Liver (tissue), 9 donors: Measurements from ENCODE around the gene NOS1. TPM values are rescaled to one million over a fixed set of nuclear protein-coding genes. Genes with fewer than 3 reads are reported as not detected.

Experiments
- DNase-seq: peaks from one replicate; pipeline ENCODE4 v3.0.0-alpha.2; 2017; ENCODE audit warnings: low spot score
- H3K27ac ChIP-seq, 2 donors: one replicate each; pipeline ENCODE4 v1.7.0; 2013; ENCODE audit warnings: inconsistent platforms in 2 of 2, low read length in 2 of 2, control low read depth in 1 of 2, low read depth in 1 of 2, mild to moderate bottlenecking in 1 of 2
- H3K27me3 ChIP-seq, 4 donors: one replicate each; pipeline versions ENCODE4 v1.6.1 to v1.7.0; 2013; ENCODE audit warnings: low read length in 3 of 4, inconsistent platforms in 1 of 4, mild to moderate bottlenecking in 1 of 4, moderate library complexity in 1 of 4; ENCODE audit not compliant: control insufficient read depth in 4 of 4, insufficient read depth in 4 of 4
- H3K36me3 ChIP-seq, 4 donors: one replicate each; pipeline versions ENCODE4 v1.6.1 to v1.7.0; 2013; ENCODE audit warnings: low read length in 3 of 4, mild to moderate bottlenecking in 3 of 4, low read depth in 1 of 4, moderate library complexity in 1 of 4; ENCODE audit not compliant: control insufficient read depth in 4 of 4, insufficient read depth in 3 of 4
- H3K4me1 ChIP-seq, 4 donors: one replicate each; pipeline versions ENCODE4 v1.6.1 to v1.7.0; 2013; ENCODE audit warnings: low read length in 3 of 4, mild to moderate bottlenecking in 3 of 4, moderate library complexity in 1 of 4; ENCODE audit not compliant: control insufficient read depth in 4 of 4, insufficient read depth in 4 of 4
- H3K4me3 ChIP-seq, 3 donors: one replicate each; pipeline versions ENCODE4 v1.6.1 to v1.7.0; 2013; ENCODE audit warnings: low read length in 3 of 3, control low read depth in 1 of 3, low read depth in 1 of 3, mild to moderate bottlenecking in 1 of 3
- H3K9ac ChIP-seq, 2 donors: one replicate each; pipeline ENCODE4 v1.7.0; 2013; ENCODE audit warnings: low read length in 2 of 2, mild to moderate bottlenecking in 2 of 2, moderate library complexity in 2 of 2, control low read depth in 1 of 2, low read depth in 1 of 2
- H3K9me3 ChIP-seq, 4 donors: one replicate each; pipeline versions ENCODE4 v1.6.1 to v1.7.0; 2013; ENCODE audit warnings: low read length in 3 of 4; ENCODE audit not compliant: control insufficient read depth in 4 of 4
- ATF3 ChIP-seq: IDR thresholded peaks from 2 replicates; pipeline ENCODE4 v1.6.1; 2016; ENCODE audit warnings: antibody characterized with exemption
- CTCF ChIP-seq: fragments of 150-350 bp; IDR thresholded peaks from 2 replicates; pipeline ENCODE4 v1.5.1; 2017; ENCODE audit warnings: improper control_type of control experiment, low read depth, low read length; ENCODE audit not compliant: missing input control
- EGR1 ChIP-seq, 2 donors: IDR thresholded peaks; 2 replicates each; pipeline ENCODE4 v1.6.1; 2016 to 2018; ENCODE audit warnings: antibody characterized with exemption in 2 of 2, low read depth in 2 of 2
- FOXA1 ChIP-seq: IDR thresholded peaks from 2 replicates; pipeline ENCODE4 v1.6.1; 2016; ENCODE audit warnings: antibody characterized with exemption
- FOXA2 ChIP-seq: IDR thresholded peaks from 2 replicates; pipeline ENCODE4 v1.6.1; 2016; ENCODE audit warnings: antibody characterized with exemption
- GABPA ChIP-seq, 2 donors: IDR thresholded peaks in 1 of 2; conservative IDR thresholded peaks in 1 of 2; 2 replicates each; pipeline ENCODE4 v1.6.1; 2016; ENCODE audit warnings: antibody characterized with exemption in 2 of 2, mild to moderate bottlenecking in 1 of 2, moderate library complexity in 1 of 2
- HNF4A ChIP-seq, 2 donors: conservative IDR thresholded peaks; 2 replicates each; pipeline ENCODE4 v1.6.1; 2016; ENCODE audit warnings: antibody characterized with exemption in 2 of 2, mild to moderate bottlenecking in 2 of 2
- HNF4G ChIP-seq: IDR thresholded peaks from 2 replicates; pipeline ENCODE4 v1.6.1; 2016; ENCODE audit warnings: antibody characterized with exemption
- JUND ChIP-seq, 2 donors: IDR thresholded peaks; 2 replicates each; pipeline ENCODE4 v1.6.1; 2016; ENCODE audit warnings: antibody characterized with exemption in 2 of 2
- MAX ChIP-seq: IDR thresholded peaks from 2 replicates; pipeline ENCODE4 v1.6.1; 2016; ENCODE audit warnings: antibody characterized with exemption
- NR2F2 ChIP-seq: IDR thresholded peaks from 2 replicates; pipeline ENCODE4 v1.6.1; 2016; ENCODE audit warnings: antibody characterized with exemption
- RAD21 ChIP-seq, 2 donors: IDR thresholded peaks; 2 replicates each; pipeline ENCODE4 v1.6.1; 2016; ENCODE audit warnings: antibody characterized with exemption in 2 of 2, mild to moderate bottlenecking in 2 of 2
- REST ChIP-seq: IDR thresholded peaks from 2 replicates; pipeline ENCODE4 v1.6.1; 2016; ENCODE audit warnings: antibody characterized with exemption, mild to moderate bottlenecking
- RXRA ChIP-seq, 2 donors: IDR thresholded peaks; 2 replicates each; pipeline ENCODE4 v1.6.1; 2017 to 2018; ENCODE audit warnings: antibody characterized with exemption in 2 of 2, mild to moderate bottlenecking in 1 of 2
- SP1 ChIP-seq: IDR thresholded peaks from 2 replicates; pipeline ENCODE4 v1.6.1; 2018; ENCODE audit warnings: antibody characterized with exemption, mild to moderate bottlenecking
- TAF1 ChIP-seq: conservative IDR thresholded peaks from 2 replicates; pipeline ENCODE4 v1.6.1; 2016; ENCODE audit warnings: antibody characterized with exemption, mild to moderate bottlenecking
- YY1 ChIP-seq: IDR thresholded peaks from 2 replicates; pipeline ENCODE4 v1.6.1; 2016; ENCODE audit warnings: antibody characterized with exemption, mild to moderate bottlenecking
- ZBTB33 ChIP-seq: IDR thresholded peaks from 2 replicates; pipeline ENCODE4 v1.6.1; 2016; ENCODE audit warnings: antibody characterized with exemption
- WGBS: extraction: QIAGEN DNeasy Blood & Tissue Kit; methylation state at CpG from one replicate; pipeline ENCODE4 v1.1.7; 2013; 5-methylcytosine and 5-hydroxymethylcytosine counted together
- polyA plus RNA-seq, 2 donors: library from polyadenylated mRNA; stranded (reverse) in 1 of 2; unstranded in 1 of 2; fragments of 200-250 nt in 1 of 2; fragments of >200 nt in 1 of 2; fragmentation: Nextera tagmentation in 1 of 2; extraction: Ambion mirVana in 1 of 2; gene quantifications; one replicate each; pipeline versions ENCODE4 v1.2.1 to v1.2.3, GENCODE V29; 2013 to 2015
- total RNA-seq, 2 donors: library from RNA; depleted of rRNA; stranded (reverse); fragments of >200 nt; gene quantifications; one replicate each; pipeline ENCODE4 v1.2.3, GENCODE V29; 2014
- donor health status: healthy.
- donor health status: healthy.
- donor health status: healthy.
- donor health status: healthy.
- donor health status: healthy.

The NOS1 gene
- total and polyA plus RNA-seq, 4 donors = under 0.01 to 0.08 (median 0.01) TPM; not detected in 1

- TF ChIP-seq HNF4A (conservative IDR thresholded peaks at IDR 0.05) (no peak), RXRA (IDR thresholded peaks at IDR 0.05) (no peak), GABPA (IDR thresholded peaks at IDR 0.05 in 1 of 2, conservative IDR thresholded peaks at IDR 0.05 in 1 of 2) (no peak), TAF1 (no peak), ZBTB33 (no peak), YY1 (no peak), RAD21 (IDR thresholded peaks at IDR 0.05) (no peak)
Measured at GRCh38 chr12:117342247-117342646, 19.2 kb downstream of the NOS1 start (continued).

GRCh38 chr12:117339104-117339503 is 22.3 kb downstream of the NOS1 start:
- no peak for DNase-seq
- TF ChIP-seq CTCF = no peak
- no peak for TF ChIP-seq ZBTB33
- TF ChIP-seq TAF1 = no peak
- TF ChIP-seq NR2F2 = no peak
- TF ChIP-seq GABPA (IDR thresholded peaks at IDR 0.05 in 1 of 2, conservative IDR thresholded peaks at IDR 0.05 in 1 of 2) = no peak
- TF ChIP-seq REST = no peak
- no peak for TF ChIP-seq MAX
- no peak for TF ChIP-seq FOXA2
- TF ChIP-seq YY1 = no peak
- no peak for TF ChIP-seq RXRA (IDR thresholded peaks at IDR 0.05)
- TF ChIP-seq ATF3 = no peak
- TF ChIP-seq SP1 = no peak
- TF ChIP-seq JUND (IDR thresholded peaks at IDR 0.05) = no peak
- TF ChIP-seq FOXA1 = no peak
- no peak for TF ChIP-seq HNF4A (conservative IDR thresholded peaks at IDR 0.05)
- no peak for TF ChIP-seq EGR1 (IDR thresholded peaks at IDR 0.05; ENCODE audit: low read depth in 2 of 2)
- no peak for TF ChIP-seq RAD21 (IDR thresholded peaks at IDR 0.05)
- TF ChIP-seq HNF4G = no peak
- H3K4me3 ChIP-seq = no peak overlapping the region
- 43% methylated on average over 4 of the region's 4 CpGs for WGBS
- H3K27ac ChIP-seq = no peak overlapping the region
- H3K36me3 ChIP-seq = no peaks in the 10 kb centered on the region
- no peak overlapping the region for H3K9ac ChIP-seq
- H3K27me3 ChIP-seq = peaks cover 0 to 16% (median 4%) of the 10 kb centered on the region in 4 donors
- H3K9me3 ChIP-seq = no peaks in the 10 kb centered on the region
- no peaks in the 10 kb centered on the region for H3K4me1 ChIP-seq
